Fibroblast of mammary gland (primary cell): ENCODE measurements around the gene ABCF2.

Source experiments
- DNase-seq: peaks from one replicate; pipeline ENCODE4 v3.0.0-alpha.2; 2010; ENCODE audit warnings: low read depth
- H3K4me3 ChIP-seq: 2 replicates; pipeline ENCODE4 v1.5.1; 2011; ENCODE audit warnings: low read depth, mild to moderate bottlenecking, low read length, moderate library complexity; ENCODE audit not compliant: control insufficient read depth
- TF ChIP-seq, protein P1 (sequence below): conservative IDR thresholded peaks from 2 replicates; pipeline ENCODE4 v1.5.1; 2011; ENCODE audit warnings: low read depth, low read length, inconsistent platforms; ENCODE audit not compliant: control insufficient read depth, insufficient read depth

Gene ABCF2

DNA sequence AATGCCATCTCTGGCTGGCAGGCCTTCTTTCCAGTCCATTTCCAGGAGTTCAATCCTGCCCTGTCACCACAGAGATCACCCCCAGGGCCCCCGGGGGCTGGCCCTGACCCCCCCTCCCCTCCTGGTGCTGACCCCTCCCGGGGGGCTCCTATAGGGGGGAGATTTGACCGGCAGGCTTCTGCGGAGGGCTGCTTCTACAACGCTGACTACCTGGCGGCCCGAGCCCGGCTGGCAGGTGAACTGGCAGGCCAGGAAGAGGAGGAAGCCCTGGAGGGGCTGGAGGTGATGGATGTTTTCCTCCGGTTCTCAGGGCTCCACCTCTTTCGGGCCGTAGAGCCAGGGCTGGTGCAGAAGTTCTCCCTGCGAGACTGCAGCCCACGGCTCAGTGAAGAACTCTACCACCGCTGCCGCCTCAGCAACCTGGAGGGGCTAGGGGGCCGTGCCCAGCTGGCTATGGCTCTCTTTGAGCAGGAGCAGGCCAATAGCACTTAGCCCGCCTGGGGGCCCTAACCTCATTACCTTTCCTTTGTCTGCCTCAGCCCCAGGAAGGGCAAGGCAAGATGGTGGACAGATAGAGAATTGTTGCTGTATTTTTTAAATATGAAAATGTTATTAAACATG, 11.3 kb upstream of the ABCF2 start:
- no peak for DNase-seq
- TF ChIP-seq, protein P1, sequence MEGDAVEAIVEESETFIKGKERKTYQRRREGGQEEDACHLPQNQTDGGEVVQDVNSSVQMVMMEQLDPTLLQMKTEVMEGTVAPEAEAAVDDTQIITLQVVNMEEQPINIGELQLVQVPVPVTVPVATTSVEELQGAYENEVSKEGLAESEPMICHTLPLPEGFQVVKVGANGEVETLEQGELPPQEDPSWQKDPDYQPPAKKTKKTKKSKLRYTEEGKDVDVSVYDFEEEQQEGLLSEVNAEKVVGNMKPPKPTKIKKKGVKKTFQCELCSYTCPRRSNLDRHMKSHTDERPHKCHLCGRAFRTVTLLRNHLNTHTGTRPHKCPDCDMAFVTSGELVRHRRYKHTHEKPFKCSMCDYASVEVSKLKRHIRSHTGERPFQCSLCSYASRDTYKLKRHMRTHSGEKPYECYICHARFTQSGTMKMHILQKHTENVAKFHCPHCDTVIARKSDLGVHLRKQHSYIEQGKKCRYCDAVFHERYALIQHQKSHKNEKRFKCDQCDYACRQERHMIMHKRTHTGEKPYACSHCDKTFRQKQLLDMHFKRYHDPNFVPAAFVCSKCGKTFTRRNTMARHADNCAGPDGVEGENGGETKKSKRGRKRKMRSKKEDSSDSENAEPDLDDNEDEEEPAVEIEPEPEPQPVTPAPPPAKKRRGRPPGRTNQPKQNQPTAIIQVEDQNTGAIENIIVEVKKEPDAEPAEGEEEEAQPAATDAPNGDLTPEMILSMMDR = no peak

DNA sequence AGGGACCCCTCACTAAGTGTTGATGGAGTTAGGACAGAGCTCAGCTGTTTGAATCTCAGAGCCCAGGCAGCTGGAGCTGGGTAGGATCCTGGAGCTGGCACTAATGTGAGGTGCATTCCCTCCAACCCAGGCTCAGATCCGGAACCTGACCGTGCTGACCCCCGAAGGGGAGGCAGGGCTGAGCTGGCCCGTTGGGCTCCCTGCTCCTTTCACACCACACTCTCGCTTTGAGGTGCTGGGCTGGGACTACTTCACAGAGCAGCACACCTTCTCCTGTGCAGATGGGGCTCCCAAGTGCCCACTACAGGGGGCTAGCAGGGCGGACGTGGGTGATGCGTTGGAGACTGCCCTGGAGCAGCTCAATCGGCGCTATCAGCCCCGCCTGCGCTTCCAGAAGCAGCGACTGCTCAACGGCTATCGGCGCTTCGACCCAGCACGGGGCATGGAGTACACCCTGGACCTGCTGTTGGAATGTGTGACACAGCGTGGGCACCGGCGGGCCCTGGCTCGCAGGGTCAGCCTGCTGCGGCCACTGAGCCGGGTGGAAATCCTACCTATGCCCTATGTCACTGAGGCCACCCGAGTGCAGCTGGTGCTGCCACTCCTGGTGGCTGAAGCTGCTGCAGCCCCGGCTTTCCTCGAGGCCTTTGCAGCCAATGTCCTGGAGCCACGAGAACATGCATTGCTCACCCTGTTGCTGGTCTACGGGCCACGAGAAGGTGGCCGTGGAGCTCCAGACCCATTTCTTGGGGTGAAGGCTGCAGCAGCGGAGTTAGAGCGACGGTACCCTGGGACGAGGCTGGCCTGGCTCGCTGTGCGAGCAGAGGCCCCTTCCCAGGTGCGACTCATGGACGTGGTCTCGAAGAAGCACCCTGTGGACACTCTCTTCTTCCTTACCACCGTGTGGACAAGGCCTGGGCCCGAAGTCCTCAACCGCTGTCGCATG, 10.5 kb upstream of the ABCF2 start:
- H3K4me3 ChIP-seq = no peak overlapping the region
- TF ChIP-seq, protein P1 = no peak
- DNase-seq = no peak

More for the DNA sequence above, 11.3 kb upstream of the ABCF2 start:
- no peak overlapping the region for H3K4me3 ChIP-seq

DNA sequence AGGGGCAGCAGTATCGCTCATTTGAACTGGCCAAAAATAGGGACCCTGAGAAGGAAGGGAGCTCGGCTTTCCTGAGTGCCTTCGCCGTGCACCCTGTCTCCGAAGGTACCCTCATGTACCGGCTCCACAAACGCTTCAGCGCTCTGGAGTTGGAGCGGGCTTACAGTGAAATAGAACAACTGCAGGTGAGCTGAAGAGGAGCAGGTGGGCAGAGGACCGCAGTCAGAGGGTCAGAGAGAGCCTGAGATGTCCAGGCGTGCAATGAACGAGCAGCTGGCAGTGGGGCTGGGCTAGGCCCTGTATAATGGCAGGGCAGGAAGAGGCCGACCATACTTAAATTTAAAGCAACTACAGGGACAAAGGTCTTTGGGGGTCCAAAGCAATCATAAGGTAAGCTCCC, 9.4 kb upstream of the ABCF2 start:
- H3K4me3 ChIP-seq = no peak overlapping the region
- DNase-seq = no peak
- TF ChIP-seq, protein P1 = no peak

GRCh38 chr7:151235091-151235787, 8.2 kb upstream of the ABCF2 start:
- TF ChIP-seq, protein P1 = no peak
- H3K4me3 ChIP-seq = no peak overlapping the region
- no peak for DNase-seq

DNA sequence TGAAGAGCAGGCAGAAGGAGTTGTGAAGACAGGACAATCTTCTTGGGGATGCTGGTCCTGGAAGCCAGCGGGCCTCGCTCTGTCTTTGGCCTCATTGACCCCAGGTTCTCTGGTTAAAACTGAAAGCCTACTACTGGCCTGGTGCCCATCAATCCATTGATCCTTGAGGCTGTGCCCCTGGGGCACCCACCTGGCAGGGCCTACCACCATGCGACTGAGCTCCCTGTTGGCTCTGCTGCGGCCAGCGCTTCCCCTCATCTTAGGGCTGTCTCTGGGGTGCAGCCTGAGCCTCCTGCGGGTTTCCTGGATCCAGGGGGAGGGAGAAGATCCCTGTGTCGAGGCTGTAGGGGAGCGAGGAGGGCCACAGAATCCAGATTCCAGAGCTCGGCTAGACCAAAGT, 6.8 kb upstream of the ABCF2 start:
- DNase-seq = no peak
- peak overlapping the region; percentile 92 for H3K4me3 ChIP-seq
- TF ChIP-seq, protein P1 = no peak

GRCh38 chr7:151232917-151233701, 6.1 kb upstream of the ABCF2 start:
- TF ChIP-seq, protein P1 = no peak
- H3K4me3 ChIP-seq = peak overlapping the region; percentile 92
- DNase-seq = peak; percentile 87
